IPS DF 4.7 (cell line): ENCODE measurements around the gene ATP5PB.
A peak's percentile ranks its signal among the peaks of the same experiment; 100 is the strongest.

Experiments
- DNase-seq: peaks from one replicate; pipeline ENCODE4 v3.0.0-alpha.2; 2013; ENCODE audit warnings: low spot score; ENCODE audit errors: extremely low read depth

Gene ATP5PB

DNA sequence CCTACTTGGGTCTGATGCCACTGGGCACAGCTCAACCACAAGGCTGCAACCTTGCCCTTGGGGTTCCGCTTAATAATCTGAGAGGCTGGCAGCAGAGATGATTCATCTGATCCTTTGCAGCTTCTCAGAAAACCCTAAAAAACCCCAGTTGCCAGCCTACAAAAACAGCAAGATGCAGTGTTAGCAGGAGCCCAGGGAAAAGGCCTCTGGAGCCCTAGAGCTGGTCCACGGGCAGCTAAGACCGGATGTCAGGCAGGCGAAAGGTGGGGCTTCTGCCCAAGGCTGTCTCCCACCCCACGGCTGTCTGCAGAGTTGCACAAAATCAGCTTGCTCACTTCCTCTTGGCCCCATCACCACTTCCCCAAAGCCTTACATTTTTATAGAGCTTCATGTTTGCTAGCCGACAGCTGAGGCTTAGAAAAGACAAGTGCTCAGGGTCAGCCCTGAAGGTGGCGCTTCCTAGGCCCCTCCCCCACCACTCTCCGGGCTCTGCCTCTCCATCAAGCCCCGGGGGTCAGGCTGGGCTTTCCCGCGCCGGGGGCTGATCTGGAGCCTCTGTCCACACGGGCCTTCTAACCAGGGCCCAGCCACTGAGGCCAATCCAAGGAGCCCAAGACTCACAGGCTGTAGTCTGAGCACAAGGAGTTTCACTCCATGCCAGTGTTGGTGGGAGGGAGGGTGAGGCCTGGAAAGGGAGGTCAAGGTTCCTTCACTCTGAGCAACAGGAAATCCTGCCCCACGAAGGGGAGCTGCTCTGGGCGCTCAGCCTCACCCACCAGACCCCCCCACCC lies 58.3 kb downstream of the ATP5PB start:
- DNase-seq: peak; percentile 38

DNA sequence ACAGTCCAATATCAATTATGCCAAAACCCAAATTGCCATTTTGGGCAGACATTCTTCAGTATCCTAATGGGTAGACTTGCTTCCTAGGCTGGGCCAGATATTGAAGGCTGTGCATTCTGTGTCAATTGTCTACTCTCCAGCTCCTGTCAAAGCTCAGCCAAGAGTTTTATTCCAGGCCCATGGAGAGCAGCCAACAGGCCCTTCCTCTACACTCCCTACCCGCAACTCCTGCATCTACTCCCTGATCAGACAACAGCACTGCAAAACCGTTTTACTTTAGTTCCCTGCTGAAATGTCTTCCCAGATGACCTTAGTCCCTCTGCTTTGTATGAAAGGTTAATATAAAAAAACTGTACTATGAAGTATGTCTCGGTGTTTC lies 60.7 kb downstream of the ATP5PB start:
- no peak for DNase-seq

DNA sequence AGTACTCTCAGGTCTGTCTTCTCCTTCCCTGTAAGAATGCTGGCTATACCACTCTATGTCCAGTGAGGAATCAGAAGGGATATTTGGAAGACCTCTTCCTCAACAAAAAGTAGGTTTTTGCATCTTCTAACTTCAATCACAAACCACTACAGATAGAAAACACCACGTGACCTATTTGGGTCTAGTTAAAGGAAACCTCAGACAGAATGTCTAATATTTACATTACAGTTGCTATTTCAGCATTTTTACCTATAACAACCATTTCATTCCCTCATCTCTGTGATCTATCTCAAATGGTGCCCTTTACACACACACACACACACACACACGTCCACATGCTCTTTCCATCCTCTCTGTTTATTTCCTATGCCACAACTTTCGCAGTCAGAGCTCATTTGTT lies 62.1 kb downstream of the ATP5PB start:
- DNase-seq: no peak
